H1 (cell line): ENCODE measurements around the gene SGSH. TPM values are rescaled to one million over a fixed set of nuclear protein-coding genes. Genes with fewer than 3 reads are reported as not detected.

ENCODE experiments used
- CTCF ChIA-PET: fragments of 300-600 bp; sonication (Branson Sonifier 250); formaldehyde crosslinking; loops from one replicate; lab custom pipeline; 2021; ENCODE audit not compliant: partially characterized antibody; lab: Charles Lee
- POLR2A ChIA-PET: fragments of 300-600 bp; sonication (Branson Sonifier 250); formaldehyde crosslinking; loops from one replicate; lab custom pipeline; 2021; ENCODE audit warnings: inconsistent platforms; ENCODE audit not compliant: partially characterized antibody; lab: Charles Lee
- DNase-seq, 2 experiments: peaks; one replicate each; pipeline versions ENCODE4 v3.0.0 to v3.0.0-alpha.2; 2010 to 2022; ENCODE audit warnings: low spot score in 2 of 2, low read depth in 1 of 2, mixed read lengths in 1 of 2
- FAIRE-seq: peaks from 2 replicates; lab custom pipeline; 2011; peaks lifted over from hg19 to GRCh38; lab: Jason Lieb, UNC
- H2AFZ ChIP-seq: 2 replicates; pipeline ENCODE4 v1.8.1; 2012; ENCODE audit warnings: low read length, inconsistent platforms
- H2AK5ac ChIP-seq: 2 replicates; pipeline ENCODE4 v1.6.1; 2013; ENCODE audit warnings: low read depth, low read length
- H2BK120ac ChIP-seq: replicated peaks from 2 replicates; pipeline ENCODE3; 2013; ENCODE audit warnings: low read depth, low read length, inconsistent platforms
- H2BK12ac ChIP-seq: 2 replicates; pipeline ENCODE4 v1.6.1; 2013; ENCODE audit warnings: low read depth, low read length
- H2BK15ac ChIP-seq: 2 replicates; pipeline ENCODE4 v1.6.1; 2013; ENCODE audit warnings: low read length
- H2BK20ac ChIP-seq: 2 replicates; pipeline ENCODE4 v1.6.1; 2013; ENCODE audit warnings: low read length
- H2BK5ac ChIP-seq: 2 replicates; pipeline ENCODE4 v1.6.1; 2013; ENCODE audit warnings: low read depth, low read length
- H3K14ac ChIP-seq: 2 replicates; pipeline ENCODE4 v1.6.1; 2013; ENCODE audit warnings: inconsistent platforms; ENCODE audit not compliant: insufficient read length
- H3K18ac ChIP-seq: 2 replicates; pipeline ENCODE4 v1.6.1; 2013; ENCODE audit warnings: low read length; ENCODE audit errors: extremely low read depth
- H3K23ac ChIP-seq: 2 replicates; pipeline ENCODE4 v1.6.1; 2013; ENCODE audit warnings: inconsistent platforms; ENCODE audit not compliant: insufficient read length
- H3K23me2 ChIP-seq: 2 replicates; pipeline ENCODE4 v1.6.1; 2013; ENCODE audit warnings: low read depth, low read length
- H3K27ac ChIP-seq: 2 replicates; pipeline ENCODE4 v1.6.1; 2011; ENCODE audit warnings: low read depth, low read length, inconsistent platforms
- H3K27me3 ChIP-seq, 4 experiments: replicated peaks in 1 of 4; 1 replicate in 1 of 4; 2 replicates in 3 of 4; pipeline versions ENCODE4 v1.6.1 to v1.8.1; 2011 to 2013; ENCODE audit warnings: low read length in 3 of 4, mild to moderate bottlenecking in 3 of 4, inconsistent platforms in 2 of 4, mixed read lengths in 2 of 4, moderate library complexity in 1 of 4; ENCODE audit not compliant: control insufficient read depth in 3 of 4, insufficient read depth in 3 of 4; ENCODE audit errors: extremely low read depth in 1 of 4
- H3K36me3 ChIP-seq, 4 experiments: 2 replicates each; pipeline versions ENCODE4 v1.6.1 to v1.8.1; 2011 to 2013; ENCODE audit warnings: mild to moderate bottlenecking in 4 of 4, low read length in 3 of 4, moderate library complexity in 2 of 4, control low read depth in 1 of 4, inconsistent platforms in 1 of 4; ENCODE audit not compliant: insufficient read depth in 4 of 4, control insufficient read depth in 2 of 4
- H3K4ac ChIP-seq: replicated peaks from 2 replicates; pipeline ENCODE3; 2013; ENCODE audit warnings: low read length, low read depth, mixed read lengths, inconsistent platforms; ENCODE audit not compliant: insufficient read length
- H3K4me1 ChIP-seq, 4 experiments: replicated peaks in 1 of 4; 1 replicate in 1 of 4; 2 replicates in 3 of 4; pipeline versions ENCODE4 v1.6.1 to v1.8.1; 2011 to 2013; ENCODE audit warnings: low read length in 3 of 4, inconsistent platforms in 2 of 4, mixed read lengths in 1 of 4; ENCODE audit not compliant: insufficient read depth in 4 of 4, control insufficient read depth in 3 of 4
- H3K4me2 ChIP-seq, 2 experiments: 2 replicates each; pipeline versions ENCODE4 v1.6.1 to v1.8.1; 2011 to 2013; ENCODE audit warnings: low read depth in 2 of 2, low read length in 2 of 2, control low read depth in 1 of 2, inconsistent platforms in 1 of 2, mild to moderate bottlenecking in 1 of 2; ENCODE audit not compliant: insufficient read depth in 1 of 2
- H3K4me3 ChIP-seq, 4 experiments: fragments of 200-600, 300-600 bp in 1 of 4; sonication (generic), shearing (Covaris generic), sonication (Bioruptor Twin) in 1 of 4; 2 replicates each; pipeline versions ENCODE4 v1.5.1 to v1.8.1; 2011 to 2016; ENCODE audit warnings: low read length in 4 of 4, low read depth in 3 of 4, control low read depth in 2 of 4, inconsistent platforms in 2 of 4, mild to moderate bottlenecking in 2 of 4, mixed read lengths in 1 of 4, moderate library complexity in 1 of 4; ENCODE audit not compliant: insufficient read depth in 2 of 4; ENCODE audit errors: extremely low read depth in 1 of 4
- H3K56ac ChIP-seq: replicated peaks from 2 replicates; pipeline ENCODE3; 2013; ENCODE audit warnings: low read depth, mild to moderate bottlenecking, mixed read lengths, low read length, inconsistent platforms; ENCODE audit not compliant: insufficient read length
- H3K79me1 ChIP-seq: 2 replicates; pipeline ENCODE4 v1.6.1; 2013; ENCODE audit warnings: low read depth, low read length, control low read depth
- H3K79me2 ChIP-seq, 2 experiments: 2 replicates each; pipeline versions ENCODE4 v1.6.1 to v1.8.1; 2012 to 2013; ENCODE audit warnings: low read length in 2 of 2, mild to moderate bottlenecking in 2 of 2, inconsistent platforms in 1 of 2; ENCODE audit not compliant: insufficient read depth in 2 of 2, control insufficient read depth in 1 of 2
- H3K9ac ChIP-seq, 4 experiments: replicated peaks in 1 of 4; 1 replicate in 1 of 4; 2 replicates in 3 of 4; pipeline versions ENCODE4 v1.6.1 to v1.8.1; 2011 to 2013; ENCODE audit warnings: low read depth in 3 of 4, low read length in 3 of 4, control low read depth in 2 of 4, mild to moderate bottlenecking in 2 of 4, moderate library complexity in 2 of 4, inconsistent platforms in 1 of 4; ENCODE audit errors: extremely low read depth in 1 of 4
- H3K9me3 ChIP-seq, 2 experiments: 2 replicates each; pipeline versions ENCODE4 v1.6.1 to v1.8.1; 2012 to 2013; ENCODE audit warnings: mild to moderate bottlenecking in 2 of 2, moderate library complexity in 2 of 2, control low read depth in 1 of 2, inconsistent platforms in 1 of 2, low read depth in 1 of 2, low read length in 1 of 2, mixed read lengths in 1 of 2; ENCODE audit not compliant: insufficient read depth in 2 of 2
- H4K20me1 ChIP-seq, 2 experiments: replicated peaks in 1 of 2; 2 replicates each; pipeline versions ENCODE3 to v1.8.1; 2011 to 2013; ENCODE audit warnings: inconsistent platforms in 2 of 2, low read length in 2 of 2, mild to moderate bottlenecking in 1 of 2; ENCODE audit not compliant: insufficient read depth in 2 of 2, control insufficient read depth in 1 of 2
- H4K5ac ChIP-seq: 2 replicates; pipeline ENCODE4 v1.6.1; 2013; ENCODE audit warnings: low read length, low read depth, mixed read lengths, inconsistent platforms; ENCODE audit not compliant: insufficient read length
- H4K8ac ChIP-seq: 2 replicates; pipeline ENCODE4 v1.8.0; 2013; ENCODE audit warnings: mild to moderate bottlenecking, moderate library complexity, low read length, inconsistent platforms; ENCODE audit not compliant: insufficient read depth; ENCODE audit errors: extremely low read depth
- H4K91ac ChIP-seq: replicated peaks from 2 replicates; pipeline ENCODE3; 2013; ENCODE audit warnings: low read length, mixed read lengths, inconsistent platforms; ENCODE audit not compliant: insufficient read length
- POLR2AphosphoS5 ChIP-seq: IDR thresholded peaks from 2 replicates; pipeline ENCODE4 v1.6.1; 2011; ENCODE audit warnings: low read depth, low read length
- WGBS, 2 experiments: shearing (Covaris generic) in 1 of 2; methylation state at CpG; one replicate each; pipeline versions ENCODE4 v1.1.6 to v1.1.7; 2013 to 2015; ENCODE audit warnings: low lambda C conversion rate in 2 of 2, mixed read lengths in 2 of 2, inconsistent platforms in 1 of 2, low coverage in 1 of 2, missing lambda C conversion rate in 1 of 2; ENCODE audit not compliant: insufficient replicate concordance in 2 of 2, insufficient coverage in 1 of 2, insufficient read length in 1 of 2; ENCODE audit errors: extremely low coverage in 1 of 2, missing lambda C conversion rate in 1 of 2; 5-methylcytosine and 5-hydroxymethylcytosine counted together
- polyA plus RNA-seq, 7 experiments: library from polyadenylated mRNA; depleted of rRNA in 3 of 7; stranded (reverse) in 5 of 7; unstranded in 2 of 7; fragments of >200 nt in 5 of 7; fragments of 200-250 nt in 2 of 7; gene quantifications; 1 replicate in 5 of 7; 2 replicates in 1 of 7; 4 replicates in 1 of 7; pipeline versions ENCODE4 v1.2.1 to v1.2.3, GENCODE V29; 2011 to 2013; ENCODE audit warnings: missing spikeins in 2 of 7, mixed read lengths in 2 of 7
- total RNA-seq: library from RNA; stranded (reverse); fragmentation: NEBNext Ultra II Directional; extraction: Animal tissue kit (Norgen Biotek cat#: 25700); gene quantifications from 2 replicates; pipeline ENCODE4 v1.2.1, GENCODE V29; 2021

Gene SGSH
- total and polyA plus RNA-seq, 2 of the 8 experiments (the other 6 are each of a cell fraction or from before 2014, with no cell fraction given): 18.0 to 19.6 TPM

DNA sequence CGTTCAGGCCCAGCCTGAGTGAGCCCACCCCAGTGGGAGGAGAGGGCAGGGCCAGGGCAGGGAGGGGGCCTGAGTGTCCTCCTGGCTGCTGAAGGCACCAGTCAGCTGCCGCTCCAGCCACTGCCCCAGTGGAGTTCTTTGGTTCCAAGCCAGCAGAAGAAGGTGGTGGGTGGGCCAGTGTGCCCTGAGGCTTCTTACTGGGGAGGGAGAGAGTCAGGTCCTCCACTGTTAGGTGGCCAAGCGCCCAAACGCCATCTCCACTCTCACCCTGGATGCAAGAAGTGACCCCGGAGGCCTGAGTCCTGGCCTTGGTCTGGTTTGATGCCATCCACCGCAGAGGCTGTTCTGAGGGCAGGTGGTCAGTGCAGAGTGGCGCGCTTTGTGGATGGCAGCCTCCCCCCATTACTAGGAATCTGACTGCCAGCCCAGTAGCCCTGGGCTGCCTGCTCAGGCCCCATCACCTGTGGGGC, 42.7 kb upstream of the SGSH start:
- TF ChIP-seq POLR2AphosphoS5: no peak
- Histone ChIP-seq H3K36me3 (peaks cover 0 to 6% (median 2%) of the 10 kb centered on the region in 4 experiments; a peak in 3 of 8 replicates), H3K9me3 (no peaks in the 10 kb centered on the region), H3K79me2 (peaks cover 0 to 10% of the 10 kb centered on the region in 2 experiments; a peak in 2 of 4 replicates), H3K18ac (peak overlapping the region; percentile 51; the same call in 1 of the 2 replicates), H3K4ac (peak overlapping the region; percentile 27), H2AK5ac (peak overlapping the region; percentile 96; the same call in 1 of the 2 replicates), H2BK120ac (no peak overlapping the region), H3K23ac (no peak overlapping the region), H2BK5ac (peak overlapping the region; percentile 96), H4K5ac (no peak overlapping the region), H3K14ac (no peak overlapping the region), H3K9ac (no peak overlapping the region), H4K20me1 (peaks cover 0 to 1% of the 10 kb centered on the region in 2 experiments), H4K91ac (peak overlapping the region; percentile 99), H4K8ac (peak overlapping the region; percentile 6; the same call in 1 of the 2 replicates), H3K79me1 (0 out of 2 replicates have a peak, but pooled peaks cover 3% of the 10 kb centered on the region), H2BK12ac (peak overlapping the region; percentile 63; the same call in 1 of the 2 replicates), H2AFZ (no peak overlapping the region), H2BK20ac (peak overlapping the region; percentile 80; the same call in 1 of the 2 replicates), H3K4me1 (peaks cover 13 to 22% (median 18%) of the 10 kb centered on the region in 4 experiments), H3K23me2 (no peaks in the 10 kb centered on the region; the same call in 1 of the 2 replicates), H3K27me3 (no peaks in the 10 kb centered on the region), H2BK15ac (peak overlapping the region; percentile 36; the same call in 1 of the 2 replicates), H3K4me3 (0 out of 8 replicates have a peak overlapping the region, but pooled peaks of 1 of the 4 experiments have one; percentile 78), H3K4me2 (peak overlapping the region; percentile 67 to 80; a peak in 2 of 4 replicates), H3K56ac (no peak overlapping the region), H3K27ac (no peak overlapping the region)
- CTCF ChIA-PET: interaction anchor here (0.9 to 1.6 kb wide), 4 partner anchors 7 to 120 kb away, joined by 3 to 6 read pairs (median 4); no protein-coding TSS in a partner anchor
- 87% methylated on average over 8 of the region's 8 CpGs; no CpG with 5 or more reads in 1 of the 2 experiments for WGBS, 2 experiments
- FAIRE-seq: no peak
- POLR2A ChIA-PET: interaction anchor here (0.7 to 4.9 kb wide), 6 partner anchors 10 to 51 kb away, joined by 3 to 63 read pairs (median 8); no protein-coding TSS in a partner anchor
- no peak for DNase-seq
